Measurements from ENCODE around the gene PIGM.

- no peak for TF ChIP-seq POLR2A (IDR thresholded peaks at IDR 0.05)
- no peak for TF ChIP-seq CTCF (IDR thresholded peaks at IDR 0.05)
Measured at GRCh38 chr1:159980786-159981185, 51.0 kb downstream of the PIGM start.
